ENCODE results near the gene NARS2.

GRCh38 chr11:78478536-78478935, 96.1 kb downstream of the NARS2 start:
- TF ChIP-seq, protein P1, sequence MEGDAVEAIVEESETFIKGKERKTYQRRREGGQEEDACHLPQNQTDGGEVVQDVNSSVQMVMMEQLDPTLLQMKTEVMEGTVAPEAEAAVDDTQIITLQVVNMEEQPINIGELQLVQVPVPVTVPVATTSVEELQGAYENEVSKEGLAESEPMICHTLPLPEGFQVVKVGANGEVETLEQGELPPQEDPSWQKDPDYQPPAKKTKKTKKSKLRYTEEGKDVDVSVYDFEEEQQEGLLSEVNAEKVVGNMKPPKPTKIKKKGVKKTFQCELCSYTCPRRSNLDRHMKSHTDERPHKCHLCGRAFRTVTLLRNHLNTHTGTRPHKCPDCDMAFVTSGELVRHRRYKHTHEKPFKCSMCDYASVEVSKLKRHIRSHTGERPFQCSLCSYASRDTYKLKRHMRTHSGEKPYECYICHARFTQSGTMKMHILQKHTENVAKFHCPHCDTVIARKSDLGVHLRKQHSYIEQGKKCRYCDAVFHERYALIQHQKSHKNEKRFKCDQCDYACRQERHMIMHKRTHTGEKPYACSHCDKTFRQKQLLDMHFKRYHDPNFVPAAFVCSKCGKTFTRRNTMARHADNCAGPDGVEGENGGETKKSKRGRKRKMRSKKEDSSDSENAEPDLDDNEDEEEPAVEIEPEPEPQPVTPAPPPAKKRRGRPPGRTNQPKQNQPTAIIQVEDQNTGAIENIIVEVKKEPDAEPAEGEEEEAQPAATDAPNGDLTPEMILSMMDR (conservative IDR thresholded peaks at IDR 0.05), result no peak
- TF ChIP-seq ZFX (IDR thresholded peaks at IDR 0.05), result no peak

Measured in C4-2B (cell line).